BJ (cell line): ENCODE data around the gene APLF. TPM values are rescaled to one million over a fixed set of nuclear protein-coding genes. Genes with fewer than 3 reads are reported as not detected.
"Not testable (repeated sequence)": the region's sequence is repeated elsewhere in the genome, so short reads cannot be mapped to it uniquely, and the experiment has no call there.

Experiments
- CTCF ChIA-PET: fragments of 350-600 bp; formaldehyde crosslinking; extraction: SDS; loops from one replicate; lab custom pipeline; 2021; ENCODE audit warnings: antibody characterized with exemption, inconsistent platforms; lab: Yijun Ruan, JAX
- POLR2A ChIA-PET: fragments of 300-600 bp; sonication (Branson Sonifier 250); formaldehyde crosslinking; extraction: SDS; loops from one replicate; lab custom pipeline; 2021; ENCODE audit warnings: antibody characterized with exemption; lab: Charles Lee
- DNase-seq: peaks from one replicate; pipeline ENCODE4 v3.0.0-alpha.2; 2011; ENCODE audit warnings: low read depth
- H3K27me3 ChIP-seq: 2 replicates; pipeline ENCODE4 v1.6.0; 2011; ENCODE audit warnings: low read length; ENCODE audit not compliant: control insufficient read depth, insufficient read depth
- H3K36me3 ChIP-seq: 2 replicates; pipeline ENCODE4 v1.5.1; 2011; ENCODE audit warnings: low read length; ENCODE audit not compliant: control insufficient read depth, insufficient read depth
- H3K4me3 ChIP-seq: 2 replicates; pipeline ENCODE4 v1.5.1; 2011; ENCODE audit warnings: low read depth, mild to moderate bottlenecking, control low read depth, low read length
- polyA plus RNA-seq: library from polyadenylated mRNA; depleted of rRNA; stranded (reverse); fragments of >200 nt; gene quantifications from 2 replicates; pipeline ENCODE4 v1.2.3, GENCODE V29; 2011
- TF ChIP-seq, protein P1 (sequence below): IDR thresholded peaks from 2 replicates; pipeline ENCODE4 v1.5.1; 2011; ENCODE audit warnings: low read depth, mild to moderate bottlenecking, control low read depth, inconsistent platforms, low read length, moderate library complexity; ENCODE audit not compliant: insufficient read depth

The APLF gene
- polyA plus RNA-seq, 1 experiment: 1.2 TPM

DNA sequence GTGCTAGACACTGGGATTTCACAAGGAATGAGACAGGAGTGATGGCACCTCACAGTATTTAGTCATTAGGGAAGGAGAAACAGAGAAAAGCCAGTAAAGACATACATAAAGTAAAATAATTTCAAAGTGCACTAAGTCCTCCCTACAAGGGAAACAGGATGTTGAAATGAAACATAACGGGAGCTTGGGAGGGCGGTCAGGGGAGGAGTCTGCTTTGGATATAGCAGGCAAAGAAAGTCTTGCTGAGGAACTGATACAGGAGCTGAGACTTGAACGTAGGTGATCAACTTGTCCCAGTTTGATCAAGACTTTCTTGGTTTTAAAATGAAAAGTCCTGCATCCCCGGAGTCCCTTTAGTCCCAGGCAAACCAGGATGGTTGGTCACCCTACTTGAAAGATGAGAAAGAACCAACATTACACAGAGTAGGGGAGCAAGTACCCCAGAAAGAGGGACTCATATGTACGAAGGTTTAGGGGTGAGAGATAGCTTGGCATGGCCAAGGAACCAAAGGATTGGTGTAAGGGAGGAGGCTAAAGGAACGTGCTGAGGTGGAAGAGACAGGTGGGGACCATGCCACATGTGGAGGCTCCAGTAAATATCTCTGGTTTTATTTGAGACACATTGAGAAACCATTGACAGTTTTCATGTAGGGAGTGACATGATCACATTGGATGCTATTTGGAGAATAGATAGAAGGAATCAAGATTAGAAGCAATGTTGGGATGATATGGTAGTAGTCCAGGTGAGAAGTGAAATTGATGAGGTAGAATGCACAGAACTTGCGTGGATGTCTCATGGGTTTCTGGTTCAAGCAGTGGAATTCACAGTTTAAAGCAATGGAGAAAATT, 28.7 kb upstream of the APLF start:
- no peaks in the 10 kb centered on the region for H3K36me3 ChIP-seq
- ChIA-PET POLR2A (no interaction called here), CTCF (interaction anchor here (0.8 to 7.2 kb wide), 3 partner anchors 81 to 317 kb away, joined by 3 to 97 read pairs (median 4); partner anchors contain the start of gene CNRIP1)
- peaks cover 2% of the 10 kb centered on the region; the same call in 1 of the 2 replicates for H3K27me3 ChIP-seq
- TF ChIP-seq, protein P1, sequence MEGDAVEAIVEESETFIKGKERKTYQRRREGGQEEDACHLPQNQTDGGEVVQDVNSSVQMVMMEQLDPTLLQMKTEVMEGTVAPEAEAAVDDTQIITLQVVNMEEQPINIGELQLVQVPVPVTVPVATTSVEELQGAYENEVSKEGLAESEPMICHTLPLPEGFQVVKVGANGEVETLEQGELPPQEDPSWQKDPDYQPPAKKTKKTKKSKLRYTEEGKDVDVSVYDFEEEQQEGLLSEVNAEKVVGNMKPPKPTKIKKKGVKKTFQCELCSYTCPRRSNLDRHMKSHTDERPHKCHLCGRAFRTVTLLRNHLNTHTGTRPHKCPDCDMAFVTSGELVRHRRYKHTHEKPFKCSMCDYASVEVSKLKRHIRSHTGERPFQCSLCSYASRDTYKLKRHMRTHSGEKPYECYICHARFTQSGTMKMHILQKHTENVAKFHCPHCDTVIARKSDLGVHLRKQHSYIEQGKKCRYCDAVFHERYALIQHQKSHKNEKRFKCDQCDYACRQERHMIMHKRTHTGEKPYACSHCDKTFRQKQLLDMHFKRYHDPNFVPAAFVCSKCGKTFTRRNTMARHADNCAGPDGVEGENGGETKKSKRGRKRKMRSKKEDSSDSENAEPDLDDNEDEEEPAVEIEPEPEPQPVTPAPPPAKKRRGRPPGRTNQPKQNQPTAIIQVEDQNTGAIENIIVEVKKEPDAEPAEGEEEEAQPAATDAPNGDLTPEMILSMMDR: no peak
- H3K4me3 ChIP-seq: no peak overlapping the region
- no peak for DNase-seq

DNA sequence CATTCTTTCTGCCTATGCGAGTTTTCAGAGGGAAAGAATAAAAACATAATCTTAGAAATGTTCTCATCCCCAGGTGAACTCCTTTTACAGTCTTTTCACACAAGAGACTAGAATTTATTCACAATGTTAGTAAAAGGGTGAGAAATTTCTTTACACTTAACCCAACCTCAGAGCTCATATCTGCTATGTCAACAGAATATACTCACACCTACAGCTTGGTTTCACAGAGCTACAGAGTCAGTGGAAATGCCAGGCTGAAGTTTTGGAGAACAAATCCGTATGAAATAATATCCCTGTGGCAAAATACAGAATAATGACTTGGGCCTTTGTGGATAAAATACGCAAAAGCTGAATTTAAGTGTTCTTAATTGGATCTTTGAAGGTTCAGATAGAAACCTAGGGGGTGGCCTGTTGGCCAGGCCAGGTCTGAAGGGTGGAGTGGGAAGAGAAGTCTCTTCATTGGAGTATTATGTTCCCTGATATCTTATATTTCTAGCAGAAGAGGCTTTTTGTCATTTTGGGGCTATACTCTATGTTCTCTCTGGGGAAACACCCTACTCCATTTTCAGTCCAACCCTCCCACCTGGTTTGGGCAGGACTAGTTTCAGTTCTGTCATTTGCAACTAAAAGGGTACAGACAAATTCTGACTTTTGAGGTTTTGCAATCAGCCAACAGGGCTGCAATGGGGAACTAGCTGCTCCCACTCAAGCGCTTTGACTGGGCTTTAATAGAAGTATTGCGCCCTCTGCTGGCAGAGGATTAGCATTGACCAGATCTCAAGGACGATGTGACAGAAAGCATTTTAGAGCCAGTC, 26.0 kb upstream of the APLF start:
- H3K36me3 ChIP-seq: no peaks in the 10 kb centered on the region
- no peak for DNase-seq
- H3K4me3 ChIP-seq: no peak overlapping the region
- TF ChIP-seq, protein P1: peak; percentile 86
- ChIA-PET POLR2A (no interaction called here), CTCF (interaction anchor here (0.6 to 7.2 kb wide), 37 partner anchors 8 to 343 kb away, joined by 3 to 97 read pairs (median 4); partner anchors contain the start of genes CNRIP1 and PPP3R1)
- peaks cover 5% of the 10 kb centered on the region; the same call in 1 of the 2 replicates for H3K27me3 ChIP-seq

DNA sequence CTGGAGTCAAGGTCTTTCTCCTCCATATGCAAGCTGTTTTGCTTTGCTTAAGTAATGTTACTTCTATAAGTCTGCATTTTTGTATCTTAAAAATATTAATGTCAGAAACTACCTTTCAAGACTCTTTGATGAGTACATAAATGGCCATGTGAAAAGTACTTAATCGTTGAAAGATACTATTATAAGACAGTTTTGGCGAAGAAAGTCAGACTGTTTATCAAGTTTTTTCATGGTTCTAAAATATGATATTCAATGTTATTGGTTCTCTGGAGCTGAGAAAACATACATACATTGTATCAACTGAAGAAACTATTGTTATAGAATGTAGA, 25.4 kb upstream of the APLF start:
- Histone ChIP-seq H3K27me3 (peaks cover 5% of the 10 kb centered on the region; the same call in 1 of the 2 replicates), H3K36me3 (no peaks in the 10 kb centered on the region), H3K4me3 (no peak overlapping the region)
- TF ChIP-seq, protein P1: no peak
- no peak for DNase-seq
- POLR2A ChIA-PET: no interaction called here
- CTCF ChIA-PET: interaction anchor here (0.7 to 7.2 kb wide), 25 partner anchors 9 to 343 kb away, joined by 3 to 97 read pairs (median 4); no protein-coding TSS in a partner anchor

DNA sequence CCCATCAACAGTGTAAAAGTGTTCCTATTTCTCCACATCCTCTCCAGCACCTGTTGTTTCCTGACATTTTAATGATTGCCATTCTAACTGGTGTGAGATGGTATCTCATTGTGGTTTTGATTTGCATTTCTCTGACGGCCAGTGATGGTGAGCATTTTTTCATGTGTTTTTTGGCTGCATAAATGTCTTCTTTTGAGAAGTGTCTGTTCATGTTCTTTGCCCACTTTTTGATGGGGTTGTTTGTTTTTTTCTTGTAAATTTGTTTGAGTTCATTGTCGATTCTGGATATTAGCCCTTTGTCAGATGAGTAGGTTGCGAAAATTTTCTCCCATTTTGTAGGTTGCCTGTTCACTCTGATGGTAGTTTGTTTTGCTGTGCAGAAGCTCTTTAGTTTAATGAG, 21.0 kb upstream of the APLF start:
- H3K4me3 ChIP-seq, H3K36me3 ChIP-seq, CTCF ChIA-PET, H3K27me3 ChIP-seq, POLR2A ChIA-PET, DNase-seq: not testable (repeated sequence)

DNA sequence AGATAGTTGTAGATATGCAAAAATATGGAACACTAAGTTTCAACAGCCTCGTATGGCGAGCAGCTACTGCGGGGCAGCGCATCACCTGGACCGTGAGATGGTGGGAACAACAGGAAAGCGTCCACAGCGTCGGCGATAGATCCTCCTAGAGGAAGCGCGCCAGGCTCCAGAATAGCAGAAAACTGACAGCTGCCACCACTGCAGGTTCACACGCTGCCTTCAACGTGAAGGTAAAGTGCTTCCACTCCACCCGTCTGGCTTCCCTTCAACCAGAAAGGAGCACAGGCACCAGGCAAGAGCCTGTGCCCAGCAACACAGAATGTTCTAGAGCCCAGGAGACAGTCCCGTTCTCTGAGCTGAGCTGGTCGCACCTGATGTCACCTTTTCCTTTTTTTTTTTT, 20.3 kb upstream of the APLF start:
- TF ChIP-seq, protein P1: no peak
- ChIA-PET POLR2A (no interaction called here), CTCF (interaction anchor here (1.7 kb wide), 1 partner anchor 16 kb away, joined by 6 read pairs; no protein-coding TSS in a partner anchor)
- peaks cover 5% of the 10 kb centered on the region; the same call in 1 of the 2 replicates for H3K27me3 ChIP-seq
- no peak overlapping the region for H3K4me3 ChIP-seq
- no peak for DNase-seq
- H3K36me3 ChIP-seq: no peaks in the 10 kb centered on the region
